Measurements from ENCODE around the gene PTCH2. TPM values are rescaled to one million over a fixed set of nuclear protein-coding genes. Genes with fewer than 3 reads are reported as not detected.
A peak's percentile ranks its signal among the peaks of the same experiment; 100 is the strongest.

Gene PTCH2
- total RNA-seq, 1 experiment from 2014 or later: 0.83 TPM

GRCh38 chr1:44805311-44806024 is 37.6 kb downstream of the PTCH2 start:
- H3K4me2 ChIP-seq: peak overlapping the region; percentile 11; the same call in 1 of the 2 replicates
- DNase-seq: no peak

GRCh38 chr1:44803312-44804095 is 39.5 kb downstream of the PTCH2 start:
- intact Hi-C loops (cut with micrococcal nuclease; ENCODE audit: unreplicated experiment): loop anchor here (10.0 kb wide), 3 partner anchors 69 to 781 kb away; partner anchors contain the start of genes KIF2C, NASP, RNU5D-1 and SLC6A9
- Histone ChIP-seq H3K27me3 (ENCODE audit: insufficient read depth, low read depth) (no peaks in the 10 kb centered on the region), H3K27ac (peak overlapping the region; percentile 81), H3K4me3 (peak overlapping the region; percentile 82; the same call in 1 of the 2 replicates), H3K9me2 (ENCODE audit: insufficient read depth) (no peaks in the 10 kb centered on the region), H3K4me2 (peak overlapping the region; percentile 94), H3F3A (ENCODE audit: insufficient read depth, low read depth) (peaks cover 65% of the 10 kb centered on the region), H2AFZ (no peak overlapping the region), H3K4me1 (replicated peaks; ENCODE audit: insufficient read depth) (peaks cover 73% of the 10 kb centered on the region), H3K36me3 (ENCODE audit: low read depth) (peaks cover 10% of the 10 kb centered on the region; the same call in 1 of the 2 replicates), H3K9me3 (ENCODE audit: insufficient read depth, low read depth) (no peaks in the 10 kb centered on the region), H4K20me1 (ENCODE audit: insufficient read depth) (no peaks in the 10 kb centered on the region), H3K79me2 (ENCODE audit: low read depth) (peaks cover 41% of the 10 kb centered on the region)
- ChIA-PET CTCF (interaction anchor here (0.5 kb wide), 1 partner anchor 499 kb away, joined by 3 read pairs; no protein-coding TSS in a partner anchor), POLR2A (ENCODE audit: unreplicated experiment) (interaction anchor here (0.8 kb wide), 1 partner anchor 16 kb away, joined by 13 read pairs; no protein-coding TSS in a partner anchor)
- BruUV-seq (replicated peaks): no TSS peak
- TF ChIP-seq EZH2 (IDR thresholded peaks at IDR 0.05; ENCODE audit: low read depth) (no peak), CTCF (conservative IDR thresholded peaks at IDR 0.05) (no peak)
- DNase-seq: peak; percentile 81 to 94

More at GRCh38 chr1:44805311-44806024, 37.6 kb downstream of the PTCH2 start:
- H3K79me2 ChIP-seq (ENCODE audit: low read depth): peaks cover 41% of the 10 kb centered on the region
- H3K9me3 ChIP-seq (ENCODE audit: insufficient read depth, low read depth): no peaks in the 10 kb centered on the region
- CTCF ChIA-PET: no interaction called here
- peaks cover 75% of the 10 kb centered on the region for H3F3A ChIP-seq (ENCODE audit: insufficient read depth, low read depth)
- BruUV-seq (replicated peaks): no TSS peak
- H3K27ac ChIP-seq: peak overlapping the region; percentile 98
- no peak for TF ChIP-seq CTCF (conservative IDR thresholded peaks at IDR 0.05)
- TF ChIP-seq EZH2 (IDR thresholded peaks at IDR 0.05; ENCODE audit: low read depth): no peak
- no peaks in the 10 kb centered on the region for H3K9me2 ChIP-seq (ENCODE audit: insufficient read depth)
- H2AFZ ChIP-seq: no peak overlapping the region
- POLR2A ChIA-PET (ENCODE audit: unreplicated experiment): interaction anchor here (0.6 kb wide), 1 partner anchor 428 kb away, joined by 3 read pairs; no protein-coding TSS in a partner anchor
- H3K36me3 ChIP-seq (ENCODE audit: low read depth): peaks cover 10% of the 10 kb centered on the region; the same call in 1 of the 2 replicates
- H3K4me1 ChIP-seq (replicated peaks; ENCODE audit: insufficient read depth): peaks cover 85% of the 10 kb centered on the region
- H3K27me3 ChIP-seq (ENCODE audit: insufficient read depth, low read depth): no peaks in the 10 kb centered on the region
- H3K4me3 ChIP-seq: no peak overlapping the region
- intact Hi-C loops (cut with micrococcal nuclease; ENCODE audit: unreplicated experiment): loop anchor here (2.0 to 10.0 kb wide), 5 partner anchors 71 to 881 kb away; partner anchors contain the start of genes ARMH1, GPBP1L1, KIF2C and NASP
- no peaks in the 10 kb centered on the region for H4K20me1 ChIP-seq (ENCODE audit: insufficient read depth)

DNA sequence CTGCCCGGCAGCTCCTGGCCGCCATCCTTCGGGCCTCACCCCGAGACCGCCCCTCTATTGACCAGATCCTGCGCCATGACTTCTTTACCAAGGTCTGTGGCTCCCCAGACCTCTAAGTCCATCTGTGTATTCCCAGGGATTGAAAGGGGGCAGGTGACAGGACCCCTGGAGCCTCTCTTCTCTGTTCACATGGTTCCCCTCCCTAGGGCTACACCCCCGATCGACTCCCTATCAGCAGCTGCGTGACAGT is 40.1 kb downstream of the PTCH2 start:
- H3K9me3 ChIP-seq (ENCODE audit: insufficient read depth, low read depth): no peaks in the 10 kb centered on the region
- H3K79me2 ChIP-seq (ENCODE audit: low read depth): peaks cover 41% of the 10 kb centered on the region
- intact Hi-C loops (cut with micrococcal nuclease; ENCODE audit: unreplicated experiment): loop anchor here (10.0 kb wide), 3 partner anchors 68 to 782 kb away; partner anchors contain the start of genes KIF2C, NASP, RNU5D-1 and SLC6A9
- H3K27me3 ChIP-seq (ENCODE audit: insufficient read depth, low read depth): no peaks in the 10 kb centered on the region
- H3K27ac ChIP-seq: peak overlapping the region; percentile 81
- H3K36me3 ChIP-seq (ENCODE audit: low read depth): peaks cover 10% of the 10 kb centered on the region; the same call in 1 of the 2 replicates
- DNase-seq: no peak
- peaks cover 65% of the 10 kb centered on the region for H3F3A ChIP-seq (ENCODE audit: insufficient read depth, low read depth)
- ChIA-PET POLR2A (ENCODE audit: unreplicated experiment) (no interaction called here), CTCF (interaction anchor here (0.5 kb wide), 1 partner anchor 500 kb away, joined by 3 read pairs; no protein-coding TSS in a partner anchor)
- H3K9me2 ChIP-seq (ENCODE audit: insufficient read depth): no peaks in the 10 kb centered on the region
- peak overlapping the region; percentile 82; the same call in 1 of the 2 replicates for H3K4me3 ChIP-seq
- H3K4me2 ChIP-seq: peak overlapping the region; percentile 94
- peaks cover 67% of the 10 kb centered on the region for H3K4me1 ChIP-seq (replicated peaks; ENCODE audit: insufficient read depth)
- H2AFZ ChIP-seq: no peak overlapping the region
- no TSS peak for BruUV-seq (replicated peaks)
- H4K20me1 ChIP-seq (ENCODE audit: insufficient read depth): no peaks in the 10 kb centered on the region
- TF ChIP-seq CTCF (conservative IDR thresholded peaks at IDR 0.05) (no peak), EZH2 (IDR thresholded peaks at IDR 0.05; ENCODE audit: low read depth) (no peak)
